GM21737 (cell line): Measurements from ENCODE around the gene CALHM5.

Experiments used
- ATAC-seq: cut with Tn5 transposase; IDR thresholded peaks from one replicate; pipeline ENCODE4 v1.9.1; 2021; ENCODE audit warnings: mild to moderate bottlenecking, moderate library complexity; ENCODE audit not compliant: unreplicated experiment

The CALHM5 gene

DNA sequence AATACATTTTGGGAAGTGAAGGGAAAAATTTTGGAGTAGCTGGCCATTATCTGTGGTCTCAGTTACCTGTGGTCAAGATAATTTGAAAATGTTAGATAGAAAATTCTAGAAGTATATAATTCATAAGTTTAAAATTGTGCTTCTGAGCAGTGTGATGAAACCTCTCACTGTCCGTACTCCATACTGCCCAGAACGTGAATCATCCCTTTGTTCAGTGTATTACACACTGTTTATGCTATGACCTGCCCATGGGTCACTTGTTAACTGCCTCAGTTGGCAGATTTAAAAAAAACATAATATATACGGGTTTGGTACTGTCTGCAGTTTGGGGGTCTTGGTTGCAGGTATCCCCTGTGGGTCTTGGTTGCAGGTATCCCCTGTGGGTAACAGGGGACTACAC, 4.1 kb upstream of the CALHM5 start:
- no peak for ATAC-seq

GRCh38 chr6:116508527-116508926, 2.9 kb upstream of the CALHM5 start:
- no peak for ATAC-seq

- ATAC-seq, result peak; percentile 78
Observed at GRCh38 chr6:116512111-116512559, 696 bp downstream of the CALHM5 start.

DNA sequence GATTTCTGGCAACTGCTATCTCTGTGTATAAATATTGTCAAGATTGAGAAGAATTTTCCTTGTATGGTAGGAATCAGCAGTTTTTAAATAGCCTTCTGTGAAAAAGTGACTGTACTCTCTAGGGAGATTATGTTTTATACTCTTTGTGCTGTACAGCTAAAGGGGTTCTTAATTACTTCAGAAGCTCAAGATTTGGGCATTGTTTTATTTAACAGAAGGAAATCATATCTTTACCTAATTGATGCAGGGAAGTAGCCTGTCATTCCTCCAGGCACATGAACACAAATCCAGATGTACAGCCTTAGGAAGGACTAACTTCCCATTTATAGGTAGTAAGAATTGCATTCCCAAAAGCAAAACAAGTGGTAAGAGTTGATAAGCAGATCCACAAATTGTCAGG, 1.3 kb downstream of the CALHM5 start:
- no peak for ATAC-seq

DNA sequence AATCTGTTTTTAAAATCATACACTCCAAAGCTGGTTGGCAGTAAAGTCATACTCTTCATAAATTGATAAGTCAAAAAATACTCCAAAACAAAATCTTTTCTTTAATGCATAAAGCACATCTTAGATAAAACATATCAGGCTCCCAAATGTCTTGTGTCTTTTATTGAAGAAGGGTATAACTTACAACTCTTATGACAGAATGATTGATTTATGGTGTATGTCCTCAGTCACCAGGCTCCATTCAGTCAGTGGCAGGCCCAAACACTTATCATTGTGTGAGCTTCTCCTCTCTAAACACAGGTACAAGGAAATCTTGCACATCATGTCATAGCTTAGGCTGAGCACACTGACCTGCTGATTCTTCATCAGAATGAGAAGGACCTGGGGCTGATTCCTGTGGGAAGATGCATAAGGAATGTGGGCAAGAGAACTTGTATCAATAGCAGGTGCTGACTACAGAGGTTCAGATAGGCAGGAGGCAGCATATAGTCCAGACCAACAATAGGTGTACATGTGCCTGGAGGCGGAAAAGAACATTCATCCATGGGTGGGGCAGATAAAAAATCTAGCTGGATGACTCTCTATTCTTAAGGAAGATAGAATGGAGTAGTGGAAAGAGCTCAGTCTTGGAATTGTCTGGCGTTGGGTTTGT, 1.9 kb downstream of the CALHM5 start:
- no peak for ATAC-seq

- no peak for ATAC-seq
Observed at GRCh38 chr6:116514111-116514510, 2.7 kb downstream of the CALHM5 start.

- ATAC-seq, result no peak
Observed at GRCh38 chr6:116515141-116515540, 3.7 kb downstream of the CALHM5 start.

GRCh38 chr6:116518621-116519368, 7.4 kb downstream of the CALHM5 start:
- no peak for ATAC-seq

- ATAC-seq, result no peak
Observed at GRCh38 chr6:116522896-116523295, 11.5 kb downstream of the CALHM5 start.

- no peak for ATAC-seq
Observed at GRCh38 chr6:116524236-116524635, 12.8 kb downstream of the CALHM5 start.

- no peak for ATAC-seq
Observed at GRCh38 chr6:116528133-116528532, 16.7 kb downstream of the CALHM5 start.

DNA sequence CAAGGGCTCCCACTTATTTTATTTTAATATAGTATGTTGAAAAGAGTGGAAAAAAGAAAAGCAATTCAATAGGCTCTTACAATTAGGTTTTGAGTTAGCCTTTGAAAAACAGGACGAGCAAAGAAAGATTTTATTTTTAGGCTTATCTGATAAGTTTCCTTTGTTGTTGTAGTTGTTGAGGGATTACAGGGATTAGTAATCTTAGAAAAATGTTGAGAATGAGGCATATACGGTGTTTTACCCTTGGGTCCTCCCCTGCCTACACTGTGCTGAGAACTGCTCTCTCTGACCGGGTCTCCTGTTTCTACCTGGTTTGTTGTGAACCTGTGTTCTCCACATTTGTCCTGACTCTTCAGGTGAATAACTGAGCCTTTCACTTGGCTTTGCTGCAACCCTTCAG, 17.3 kb downstream of the CALHM5 start:
- ATAC-seq, result no peak

DNA sequence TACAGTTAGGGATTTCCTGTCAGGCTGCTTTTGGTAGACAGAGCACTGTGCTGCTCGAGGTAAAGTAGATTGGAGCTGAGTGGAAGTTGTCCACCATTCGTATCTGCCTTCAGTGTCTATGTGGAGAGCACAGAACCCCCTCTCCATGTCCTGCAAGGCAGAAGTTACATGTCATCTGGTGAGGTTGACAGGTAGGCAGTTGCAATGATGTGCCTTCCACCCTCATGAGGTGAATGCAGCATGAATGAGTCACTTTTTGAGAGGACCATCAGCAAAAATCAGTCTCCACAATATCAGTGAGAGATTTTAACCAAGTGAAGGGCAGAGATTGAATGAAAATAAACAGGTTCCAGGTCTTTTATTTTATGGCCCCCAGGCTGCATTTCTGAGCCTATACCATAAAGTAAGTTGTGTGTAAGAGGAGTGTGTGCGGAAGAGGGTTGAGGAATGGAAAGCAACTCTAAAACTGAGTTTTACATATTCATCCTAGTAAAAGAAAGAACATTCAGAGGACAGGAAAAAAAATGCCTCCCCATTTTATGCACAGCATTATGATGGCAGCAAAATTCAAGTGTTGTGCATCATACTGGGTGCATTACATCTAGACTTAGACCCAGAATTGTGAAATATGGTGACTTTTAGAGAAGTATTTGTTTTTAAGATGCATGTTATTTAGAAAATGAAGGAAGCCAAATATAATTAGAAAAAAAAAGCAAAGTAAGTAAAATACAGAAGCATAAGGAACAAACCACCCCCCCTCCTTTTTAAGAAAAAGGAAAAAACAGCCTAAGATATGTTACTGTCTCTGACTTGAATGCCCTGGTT, 18.2 kb downstream of the CALHM5 start:
- ATAC-seq, result no peak

- ATAC-seq, result no peak
Observed at GRCh38 chr6:116530436-116530835, 19.0 kb downstream of the CALHM5 start.

- ATAC-seq, result peak; percentile 66
Observed at GRCh38 chr6:116531675-116532570, 20.5 kb downstream of the CALHM5 start.

DNA sequence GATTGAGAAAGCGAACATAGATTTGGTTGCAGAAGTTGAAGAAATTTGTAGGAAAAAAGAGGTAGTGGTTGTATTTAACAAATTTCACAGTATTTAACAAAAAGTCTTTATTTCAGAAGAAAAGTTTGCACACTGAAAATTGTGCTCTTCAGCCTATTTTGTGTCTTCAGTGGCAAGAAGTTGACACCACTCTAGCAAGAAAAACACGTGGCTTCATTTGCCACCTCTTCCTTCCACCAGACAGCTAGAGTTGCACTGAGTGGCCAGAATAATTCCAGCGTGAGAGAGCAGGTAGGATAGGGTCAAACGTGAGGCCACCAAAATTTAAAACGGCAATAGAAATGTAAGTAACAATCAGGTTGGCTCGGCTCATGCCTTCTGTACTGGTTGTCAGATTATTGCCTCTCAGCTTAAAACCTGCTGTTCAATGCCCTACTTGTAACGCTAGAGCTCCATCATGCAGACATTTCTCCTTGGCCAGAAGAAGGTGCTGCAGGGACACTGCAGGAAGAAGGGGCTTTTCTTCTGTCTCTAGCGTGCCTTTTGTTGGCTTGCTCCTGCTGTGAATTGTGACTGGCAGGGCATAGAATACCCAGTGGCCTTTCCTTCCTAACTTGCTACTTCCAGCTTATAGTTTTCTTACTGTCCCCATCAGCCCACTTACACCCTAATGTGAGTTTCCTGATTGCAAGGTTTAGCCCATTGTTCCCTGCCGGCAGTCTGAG, 22.0 kb downstream of the CALHM5 start:
- ATAC-seq, result no peak

- no peak for ATAC-seq
Observed at GRCh38 chr6:116535109-116535508, 23.7 kb downstream of the CALHM5 start.

GRCh38 chr6:116536216-116536621, 24.8 kb downstream of the CALHM5 start:
- ATAC-seq, result no peak

DNA sequence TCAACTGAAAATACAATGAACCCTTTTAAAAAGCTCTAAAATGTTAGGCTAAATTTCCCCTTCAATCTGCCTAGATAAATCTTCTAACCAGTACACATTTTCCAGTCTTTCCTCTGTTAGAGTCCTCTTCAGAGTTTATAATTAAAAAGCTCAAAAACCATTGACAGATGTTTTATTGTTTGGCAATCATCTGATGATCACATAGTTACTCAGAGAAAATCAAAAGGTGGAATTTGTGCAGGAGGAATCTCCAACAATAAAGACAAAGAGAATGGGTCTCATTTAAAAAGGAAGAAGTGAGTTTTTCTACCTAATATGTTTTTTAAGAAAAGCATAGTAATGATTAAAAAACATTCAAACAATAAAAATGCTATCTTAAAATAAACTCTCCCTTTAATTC, 31.0 kb downstream of the CALHM5 start:
- no peak for ATAC-seq

DNA sequence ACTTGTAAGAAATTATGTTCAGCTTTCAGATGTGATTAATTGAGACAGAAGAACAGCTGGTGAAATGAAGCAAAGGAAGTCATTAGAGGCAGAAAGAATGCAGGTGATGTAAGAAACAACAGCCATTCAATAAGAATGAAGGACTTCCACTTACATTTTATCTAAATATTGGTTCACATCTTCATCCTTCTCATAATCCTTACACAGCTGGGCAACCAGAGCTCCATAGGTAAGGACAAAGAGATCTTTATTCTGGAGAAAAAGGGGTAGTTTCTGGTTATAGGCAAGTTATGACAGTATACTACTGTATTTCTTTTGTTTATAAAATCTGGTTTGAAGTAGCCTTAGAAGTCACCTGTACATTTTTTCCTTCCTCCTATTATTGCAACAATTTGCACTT, 31.7 kb downstream of the CALHM5 start:
- no peak for ATAC-seq
